Hematopoietic multipotent progenitor cell treated with erythropoietin and hydrocortisone succinate and interleukin-3 and kit ligand, for 8 days (in vitro differentiated cells): Measurements from ENCODE around the gene ARHGEF16.

Experiments used
- DNase-seq: peaks from one replicate; pipeline ENCODE4 v3.0.0-alpha.2; 2015

ARHGEF16 gene

GRCh38 chr1:3423245-3423829, 31.1 kb upstream of the ARHGEF16 start:
- no peak for DNase-seq

DNA sequence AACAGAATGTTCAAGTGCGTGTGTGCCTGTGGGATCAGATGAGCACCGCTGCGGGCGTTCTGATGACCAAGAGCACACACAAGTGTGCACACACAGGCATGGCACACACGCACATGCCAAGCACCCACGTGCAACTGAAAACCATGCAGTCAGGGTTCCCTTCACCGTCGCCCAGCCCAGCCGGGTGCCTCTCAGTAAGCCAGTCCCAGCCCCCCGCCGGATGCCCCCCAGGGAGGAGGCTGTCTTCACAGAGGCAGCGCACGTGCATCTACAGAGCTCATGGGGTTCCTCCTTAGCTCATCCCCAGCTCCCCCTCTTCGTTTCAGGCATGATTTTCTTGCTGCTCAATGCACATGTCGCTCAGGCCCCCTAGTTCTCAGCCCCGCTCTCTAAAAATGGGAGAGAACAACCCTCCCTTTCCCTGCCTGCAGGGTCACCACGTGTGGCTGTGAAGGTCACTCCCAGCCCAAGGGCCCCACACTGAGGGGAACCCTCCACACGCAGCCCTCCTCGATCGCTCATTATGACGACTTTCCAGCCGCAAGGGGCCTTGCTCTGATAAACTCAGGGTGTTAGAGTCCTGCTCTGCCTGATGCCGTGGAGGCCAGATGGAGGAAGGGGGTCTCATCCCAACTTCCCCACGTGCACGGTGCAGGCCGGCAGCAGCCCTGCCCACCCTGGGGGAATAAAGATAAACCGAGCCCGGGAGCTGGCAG, 30.4 kb upstream of the ARHGEF16 start:
- no peak for DNase-seq

DNA sequence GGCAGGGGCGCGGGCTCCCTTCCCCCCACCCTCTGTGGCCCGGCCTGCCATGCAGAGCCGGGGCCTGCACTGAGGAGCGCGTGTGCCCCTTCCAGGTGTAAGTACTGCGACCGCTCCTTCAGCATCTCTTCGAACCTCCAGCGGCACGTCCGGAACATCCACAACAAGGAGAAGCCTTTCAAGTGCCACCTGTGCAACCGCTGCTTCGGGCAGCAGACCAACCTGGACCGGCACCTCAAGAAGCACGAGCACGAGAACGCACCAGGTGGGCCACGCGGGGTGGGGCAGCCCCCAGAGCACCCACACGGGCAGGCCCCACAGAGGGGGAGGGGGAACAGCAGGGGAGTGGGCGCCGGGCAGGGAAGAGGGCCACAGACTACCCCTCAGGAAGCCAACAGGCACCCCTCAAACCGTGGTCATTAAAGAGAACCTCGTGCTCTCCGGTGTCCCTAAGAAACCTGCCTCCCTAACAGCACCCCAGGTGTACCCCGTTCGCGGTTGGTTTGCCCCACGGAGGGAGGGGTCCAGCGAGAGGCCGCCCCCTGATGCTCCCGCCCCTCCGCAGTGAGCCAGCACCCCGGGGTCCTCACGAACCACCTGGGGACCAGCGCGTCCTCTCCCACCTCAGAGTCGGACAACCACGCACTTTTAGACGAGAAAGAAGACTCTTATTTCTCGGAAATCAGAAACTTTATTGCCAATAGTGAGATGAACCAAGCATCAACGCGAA, 28.8 kb upstream of the ARHGEF16 start:
- no peak for DNase-seq

DNA sequence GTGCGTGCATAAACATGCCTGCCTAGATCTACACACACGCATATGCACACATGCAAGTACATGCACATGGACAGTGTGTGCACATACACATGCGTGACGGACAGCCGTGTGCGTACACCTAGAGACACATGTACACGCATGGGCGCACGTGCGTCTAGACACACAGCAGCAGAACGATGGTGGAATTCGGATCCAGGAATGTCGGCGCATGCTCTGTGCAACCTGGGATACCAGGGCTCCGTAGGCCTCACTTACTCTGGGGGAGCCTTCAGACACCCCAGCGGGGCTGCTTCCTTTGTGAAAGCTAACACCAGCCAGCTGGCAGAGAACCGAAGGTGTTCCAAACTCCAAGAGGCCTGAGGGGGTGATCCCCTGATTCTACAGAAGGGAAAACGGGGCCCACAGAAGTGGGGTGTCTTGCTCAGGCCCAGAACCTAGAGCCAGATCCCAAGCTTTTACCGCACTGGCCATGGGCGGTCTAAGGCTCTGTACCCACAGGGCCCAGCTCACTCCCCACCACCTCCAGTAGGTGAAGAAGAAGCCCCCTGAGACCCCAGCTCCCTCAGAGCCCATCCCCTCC, 27.4 kb upstream of the ARHGEF16 start:
- DNase-seq = no peak

- no peak for DNase-seq
Observed at GRCh38 chr1:3427711-3428704, 26.5 kb upstream of the ARHGEF16 start.

DNA sequence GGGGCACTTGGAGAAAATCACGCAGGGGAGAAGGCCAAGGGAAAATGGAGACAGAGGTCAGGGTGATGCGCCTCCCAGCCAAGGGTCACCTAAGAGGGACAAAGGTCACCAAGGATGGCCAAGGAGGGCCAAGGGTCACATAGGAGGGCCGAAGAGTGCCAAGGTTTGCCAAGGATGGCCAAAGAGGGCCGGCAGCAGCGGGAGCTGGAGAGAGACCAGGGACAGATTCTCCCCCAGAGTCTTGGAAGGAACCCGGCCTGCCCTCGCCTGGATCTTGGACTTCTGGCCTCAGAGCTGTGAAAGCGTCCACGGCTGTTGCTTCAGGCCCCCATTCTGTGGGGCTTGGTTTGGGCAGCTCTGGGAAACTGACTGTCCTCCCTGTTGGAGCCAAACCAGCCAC, 25.6 kb upstream of the ARHGEF16 start:
- no peak for DNase-seq

- DNase-seq = no peak
Observed at GRCh38 chr1:3429320-3429719, 25.1 kb upstream of the ARHGEF16 start.

GRCh38 chr1:3429766-3430165, 24.7 kb upstream of the ARHGEF16 start:
- no peak for DNase-seq

DNA sequence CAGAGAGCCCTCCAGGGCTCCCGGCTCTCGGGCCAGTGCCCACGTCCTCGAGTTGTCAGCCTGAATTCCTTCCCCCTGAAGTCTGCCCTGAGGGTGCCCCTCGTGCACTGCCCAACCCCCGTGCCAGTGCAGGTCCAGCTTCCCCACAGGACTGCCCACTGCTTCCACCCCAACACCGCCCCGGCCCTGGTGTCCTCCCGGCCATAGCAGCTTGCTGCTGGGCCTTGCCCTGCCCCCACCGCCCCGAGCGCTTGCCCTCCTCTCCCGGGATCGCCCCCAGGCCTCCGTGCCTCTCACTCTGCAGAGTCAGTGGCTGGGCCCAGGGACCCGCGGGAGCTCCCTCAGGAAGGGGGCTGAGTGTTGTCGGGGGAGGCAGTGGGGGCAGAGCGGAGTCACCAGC, 24.1 kb upstream of the ARHGEF16 start:
- DNase-seq = no peak

GRCh38 chr1:3430820-3431219, 23.6 kb upstream of the ARHGEF16 start:
- no peak for DNase-seq

GRCh38 chr1:3431266-3431665, 23.2 kb upstream of the ARHGEF16 start:
- DNase-seq = no peak

DNA sequence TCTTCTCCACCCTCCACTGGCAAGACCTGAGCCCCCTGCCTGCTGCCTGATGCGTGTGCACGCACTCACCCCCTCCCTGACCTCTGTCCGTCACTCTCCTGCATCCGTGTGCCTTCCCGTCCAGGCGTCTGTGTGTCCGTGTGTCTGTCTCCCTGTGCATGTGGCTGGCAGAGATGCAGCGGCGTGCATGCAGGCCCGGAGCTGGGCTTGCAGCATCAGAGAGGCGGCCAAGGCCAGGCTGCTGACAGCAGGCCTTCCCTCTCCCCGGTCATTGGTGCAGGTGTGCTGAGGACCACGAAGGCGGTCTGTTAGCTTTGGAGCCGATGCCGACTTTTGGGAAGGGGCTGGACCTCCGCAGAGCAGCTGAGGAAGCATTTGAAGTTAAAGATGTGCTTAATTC, 22.8 kb upstream of the ARHGEF16 start:
- no peak for DNase-seq

- DNase-seq = no peak
Observed at GRCh38 chr1:3432306-3432705, 22.2 kb upstream of the ARHGEF16 start.

GRCh38 chr1:3433076-3433475, 21.4 kb upstream of the ARHGEF16 start:
- no peak for DNase-seq

GRCh38 chr1:3433596-3434320, 20.7 kb upstream of the ARHGEF16 start:
- no peak for DNase-seq

DNA sequence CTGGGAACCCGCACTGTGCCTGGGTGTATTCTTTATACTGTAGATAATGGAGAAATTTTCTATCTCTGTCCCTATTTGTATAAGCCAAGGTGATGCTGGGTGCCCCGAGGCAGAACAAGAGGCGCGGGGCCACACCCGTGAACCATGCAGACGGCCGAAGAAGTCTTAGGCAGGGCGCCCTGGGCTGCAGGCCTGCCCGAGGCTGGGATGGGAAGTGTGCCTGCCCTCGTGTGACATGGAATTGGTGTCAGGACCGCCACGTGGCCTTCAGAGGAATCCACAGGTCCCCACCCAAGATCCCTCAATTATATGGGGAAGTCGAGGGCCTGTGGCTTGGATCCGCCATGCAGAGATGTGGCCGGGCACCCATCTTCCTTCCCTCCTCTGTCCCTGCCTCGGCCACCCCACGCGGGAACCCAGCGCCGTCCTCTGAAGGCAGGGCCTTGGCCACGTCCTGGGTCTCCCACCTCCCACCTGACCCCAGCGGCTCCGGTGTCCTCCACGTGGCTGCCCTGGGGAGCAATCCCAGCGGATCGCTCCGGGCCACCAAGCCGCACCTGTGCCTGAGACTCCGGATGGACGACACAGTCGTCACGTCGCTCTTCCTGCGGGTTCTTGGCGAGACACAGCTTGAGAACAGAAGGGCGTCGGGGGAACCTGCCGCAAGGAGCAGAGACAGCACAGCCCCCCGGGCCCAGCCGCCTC, 19.9 kb upstream of the ARHGEF16 start:
- no peak for DNase-seq

GRCh38 chr1:3435666-3436065, 18.8 kb upstream of the ARHGEF16 start:
- DNase-seq = no peak

DNA sequence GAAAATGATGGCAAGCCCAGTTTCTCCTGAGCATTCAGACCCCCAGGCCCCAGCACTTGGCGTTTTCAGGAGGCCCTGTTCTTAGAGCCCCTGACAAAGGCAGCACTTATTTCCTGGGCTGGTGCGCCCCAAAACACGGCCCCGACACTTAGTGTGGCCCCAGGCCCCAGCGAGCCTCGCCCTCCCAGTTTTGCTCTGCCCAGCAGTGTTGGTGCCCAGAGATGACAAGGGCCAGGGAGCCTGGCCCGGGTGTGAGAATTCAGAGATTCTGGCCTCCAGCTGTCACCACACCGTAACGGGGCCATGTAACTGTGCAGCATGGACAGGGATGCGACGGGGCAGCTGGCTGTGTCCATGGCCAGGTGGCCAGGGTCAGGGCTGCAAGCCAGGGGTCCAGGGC, 18.0 kb upstream of the ARHGEF16 start:
- no peak for DNase-seq

GRCh38 chr1:3436901-3437300, 17.6 kb upstream of the ARHGEF16 start:
- no peak for DNase-seq

GRCh38 chr1:3438661-3439180, 15.7 kb upstream of the ARHGEF16 start:
- no peak for DNase-seq
